Cardiac muscle cell (in vitro differentiated cells and primary cell): Measurements from ENCODE around the gene EPN3. TPM values are rescaled to one million over a fixed set of nuclear protein-coding genes. Genes with fewer than 3 reads are reported as not detected.

Source experiments
- DNase-seq, 2 donors: peaks; one replicate each; pipeline versions ENCODE4 v3.0.0 to v3.0.0-alpha.2; 2010 to 2017; ENCODE audit warnings: low read depth in 1 of 2, low spot score in 1 of 2
- H3K27ac ChIP-seq: fragments of 200-600 bp; sonication (generic); 2 replicates; pipeline ENCODE4 v1.5.1; 2016
- H3K27me3 ChIP-seq: fragments of 200-600 bp; sonication (generic); 2 replicates; pipeline ENCODE4 v1.6.0; 2016; ENCODE audit warnings: control low read depth
- H3K36me3 ChIP-seq: fragments of 200-600 bp; sonication (generic); 2 replicates; pipeline ENCODE4 v1.5.1; 2016; ENCODE audit warnings: control low read depth
- H3K4me1 ChIP-seq: fragments of 200-600 bp; sonication (generic); 2 replicates; pipeline ENCODE4 v1.8.1; 2017; ENCODE audit warnings: low read depth, mild to moderate bottlenecking, mixed run types
- H3K4me3 ChIP-seq: fragments of 200-600 bp; sonication (generic); 2 replicates; pipeline ENCODE4 v1.5.1; 2016; ENCODE audit warnings: mild to moderate bottlenecking
- H3K9me3 ChIP-seq: fragments of 200-600 bp; sonication (generic); 2 replicates; pipeline ENCODE4 v1.5.1; 2017; ENCODE audit warnings: low read depth, mild to moderate bottlenecking, control low read depth
- polyA plus RNA-seq: library from polyadenylated mRNA; unstranded; fragments of >200 nt; fragmentation: Nextera tagmentation; extraction: Ambion mirVana; gene quantifications from 2 replicates; pipeline ENCODE4 v1.2.1, GENCODE V29; 2016
- total RNA-seq: library from RNA; depleted of rRNA; stranded (reverse); fragments of >200 nt; gene quantifications from 2 replicates; pipeline ENCODE4 v1.2.3, GENCODE V29; 2016
- TF ChIP-seq, protein P1 (sequence below): IDR thresholded peaks from 2 replicates; pipeline ENCODE4 v1.5.1; 2012; ENCODE audit warnings: low read depth, mild to moderate bottlenecking, low read length

EPN3 gene
- total and polyA plus RNA-seq, 2 experiments from 2014 or later, result 1.9 to 3.1 TPM

DNA sequence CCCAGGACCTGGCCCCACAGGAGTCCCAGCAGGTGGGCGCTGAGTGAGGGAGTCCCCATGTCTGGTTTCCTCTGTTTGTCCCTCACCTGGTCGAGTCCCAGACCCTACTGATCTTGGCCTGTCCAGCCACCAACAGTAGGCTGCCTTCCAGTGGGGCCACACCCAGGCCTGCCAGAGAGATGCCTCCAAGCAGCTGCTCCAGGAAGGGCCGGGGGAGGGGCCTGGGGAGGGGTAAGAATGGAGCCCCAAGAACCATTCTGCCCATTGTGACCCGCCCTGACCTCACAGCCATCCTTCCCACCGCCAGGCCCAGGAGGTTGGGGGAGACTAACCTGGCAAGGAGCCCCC, 15.2 kb downstream of the EPN3 start:
- H3K9me3 ChIP-seq, result no peaks in the 10 kb centered on the region
- peaks cover 2% of the 10 kb centered on the region for H3K4me1 ChIP-seq
- H3K4me3 ChIP-seq, result peak overlapping the region; percentile 46
- H3K27me3 ChIP-seq, result no peaks in the 10 kb centered on the region
- H3K27ac ChIP-seq, result no peak overlapping the region
- TF ChIP-seq, protein P1, sequence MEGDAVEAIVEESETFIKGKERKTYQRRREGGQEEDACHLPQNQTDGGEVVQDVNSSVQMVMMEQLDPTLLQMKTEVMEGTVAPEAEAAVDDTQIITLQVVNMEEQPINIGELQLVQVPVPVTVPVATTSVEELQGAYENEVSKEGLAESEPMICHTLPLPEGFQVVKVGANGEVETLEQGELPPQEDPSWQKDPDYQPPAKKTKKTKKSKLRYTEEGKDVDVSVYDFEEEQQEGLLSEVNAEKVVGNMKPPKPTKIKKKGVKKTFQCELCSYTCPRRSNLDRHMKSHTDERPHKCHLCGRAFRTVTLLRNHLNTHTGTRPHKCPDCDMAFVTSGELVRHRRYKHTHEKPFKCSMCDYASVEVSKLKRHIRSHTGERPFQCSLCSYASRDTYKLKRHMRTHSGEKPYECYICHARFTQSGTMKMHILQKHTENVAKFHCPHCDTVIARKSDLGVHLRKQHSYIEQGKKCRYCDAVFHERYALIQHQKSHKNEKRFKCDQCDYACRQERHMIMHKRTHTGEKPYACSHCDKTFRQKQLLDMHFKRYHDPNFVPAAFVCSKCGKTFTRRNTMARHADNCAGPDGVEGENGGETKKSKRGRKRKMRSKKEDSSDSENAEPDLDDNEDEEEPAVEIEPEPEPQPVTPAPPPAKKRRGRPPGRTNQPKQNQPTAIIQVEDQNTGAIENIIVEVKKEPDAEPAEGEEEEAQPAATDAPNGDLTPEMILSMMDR, result no peak
- no peak for DNase-seq
- no peaks in the 10 kb centered on the region for H3K36me3 ChIP-seq

DNA sequence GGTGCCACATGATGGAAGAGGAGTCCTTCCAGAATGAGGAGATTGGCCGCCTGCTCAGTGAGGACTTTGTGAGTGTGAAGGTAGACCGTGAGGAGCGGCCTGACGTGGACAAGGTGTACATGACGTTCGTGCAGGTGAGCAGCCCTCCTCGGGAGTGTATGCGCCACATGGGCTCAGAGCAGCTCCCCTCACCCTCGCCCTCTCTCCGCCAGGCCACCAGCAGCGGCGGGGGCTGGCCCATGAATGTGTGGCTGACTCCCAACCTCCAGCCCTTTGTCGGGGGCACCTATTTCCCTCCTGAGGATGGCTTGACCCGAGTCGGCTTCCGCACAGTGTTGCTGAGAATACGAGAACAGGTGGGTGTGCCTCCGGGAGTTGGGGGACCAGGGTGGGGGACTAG, 16.3 kb downstream of the EPN3 start:
- TF ChIP-seq, protein P1, result no peak
- no peaks in the 10 kb centered on the region for H3K9me3 ChIP-seq
- H3K27ac ChIP-seq, result no peak overlapping the region
- no peaks in the 10 kb centered on the region for H3K4me1 ChIP-seq
- no peak overlapping the region for H3K4me3 ChIP-seq
- no peaks in the 10 kb centered on the region for H3K36me3 ChIP-seq
- no peak for DNase-seq
- no peaks in the 10 kb centered on the region for H3K27me3 ChIP-seq

DNA sequence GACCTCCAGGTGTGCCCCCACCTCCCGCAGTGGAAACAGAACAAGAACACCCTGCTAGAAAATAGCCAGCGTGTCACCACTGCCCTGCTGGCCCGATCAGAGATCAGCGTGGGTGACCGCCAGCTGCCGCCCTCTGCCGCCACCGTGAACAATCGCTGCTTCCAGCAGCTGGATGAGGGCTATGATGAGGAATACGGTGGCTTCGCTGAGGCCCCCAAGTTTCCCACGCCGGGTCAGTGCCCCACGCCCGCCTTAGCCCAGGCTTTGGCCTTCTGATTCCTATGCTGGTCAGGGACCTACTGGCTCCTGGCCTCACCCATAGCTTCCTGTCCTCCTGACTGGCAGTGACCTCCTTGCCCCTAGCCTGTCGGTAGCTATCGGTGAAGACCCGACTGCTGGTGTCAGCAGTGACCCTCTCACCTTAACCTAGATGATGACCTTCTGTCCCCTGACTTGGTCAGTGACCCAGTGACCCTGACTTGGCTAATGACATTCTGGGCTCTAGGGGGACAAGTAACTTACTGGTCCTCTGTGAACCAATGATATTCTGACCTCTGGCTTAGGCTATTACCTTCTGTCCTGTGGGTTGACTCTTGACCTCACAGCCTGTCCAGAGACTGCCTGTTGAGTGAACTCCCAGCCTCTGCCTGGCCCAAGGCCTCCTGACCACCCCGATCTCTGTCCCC, 16.9 kb downstream of the EPN3 start:
- TF ChIP-seq, protein P1, result no peak
- Histone ChIP-seq H3K27me3 (no peaks in the 10 kb centered on the region), H3K4me1 (no peaks in the 10 kb centered on the region), H3K9me3 (no peaks in the 10 kb centered on the region), H3K36me3 (no peaks in the 10 kb centered on the region), H3K27ac (no peak overlapping the region), H3K4me3 (no peak overlapping the region)
- DNase-seq, result no peak

DNA sequence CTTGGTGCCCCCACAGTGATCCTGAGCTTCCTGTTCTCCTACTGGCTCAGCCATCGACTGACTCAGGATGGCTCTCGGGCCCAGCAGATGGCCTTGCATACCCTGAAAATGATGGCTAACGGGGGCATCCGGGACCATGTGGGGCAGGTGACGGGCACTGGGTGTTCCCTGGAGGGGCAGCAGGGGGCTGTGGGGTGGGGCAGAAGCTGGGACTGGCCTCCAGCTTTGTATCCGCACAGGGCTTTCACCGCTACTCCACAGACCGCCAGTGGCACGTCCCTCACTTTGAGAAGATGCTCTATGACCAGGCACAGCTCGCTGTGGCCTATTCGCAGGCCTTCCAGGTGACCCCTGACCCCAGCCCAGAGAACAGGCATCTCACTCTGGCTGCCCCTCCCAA, 17.4 kb downstream of the EPN3 start:
- H3K4me3 ChIP-seq, result no peak overlapping the region
- H3K36me3 ChIP-seq, result no peaks in the 10 kb centered on the region
- H3K4me1 ChIP-seq, result no peaks in the 10 kb centered on the region
- H3K27ac ChIP-seq, result no peak overlapping the region
- no peaks in the 10 kb centered on the region for H3K27me3 ChIP-seq
- H3K9me3 ChIP-seq, result no peaks in the 10 kb centered on the region
- TF ChIP-seq, protein P1, result no peak
- no peak for DNase-seq

DNA sequence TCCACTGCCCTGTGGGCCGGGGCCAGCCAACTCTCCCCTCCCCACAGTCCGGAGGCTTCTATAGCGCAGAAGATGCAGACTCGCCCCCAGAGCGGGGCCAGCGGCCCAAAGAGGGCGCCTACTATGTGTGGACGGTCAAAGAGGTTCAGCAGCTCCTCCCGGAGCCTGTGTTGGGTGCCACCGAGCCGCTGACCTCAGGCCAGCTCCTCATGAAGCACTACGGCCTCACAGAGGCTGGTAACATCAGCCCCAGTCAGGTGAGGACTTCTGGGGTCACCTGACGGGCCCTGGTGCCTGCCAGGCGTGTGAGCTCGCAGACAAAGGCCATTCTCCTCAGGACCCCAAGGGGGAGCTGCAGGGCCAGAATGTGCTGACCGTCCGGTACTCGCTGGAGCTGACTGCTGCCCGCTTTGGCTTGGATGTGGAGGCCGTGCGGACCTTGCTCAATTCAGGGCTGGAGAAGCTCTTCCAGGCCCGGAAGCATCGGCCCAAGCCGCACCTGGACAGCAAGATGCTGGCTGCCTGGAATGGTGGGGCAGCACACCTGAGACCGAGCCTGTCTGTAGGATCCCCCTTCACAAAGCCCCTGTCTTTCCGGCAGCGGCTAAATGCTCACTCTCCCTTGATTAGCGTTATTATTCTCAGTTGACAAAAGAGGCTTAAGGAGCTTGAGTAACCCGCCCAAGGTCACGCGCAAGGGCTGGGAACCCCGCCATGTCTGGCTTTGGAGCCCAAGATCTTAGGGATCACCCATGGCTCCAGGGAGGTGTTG, 18.3 kb downstream of the EPN3 start:
- H3K4me1 ChIP-seq, result no peaks in the 10 kb centered on the region
- H3K9me3 ChIP-seq, result no peaks in the 10 kb centered on the region
- H3K36me3 ChIP-seq, result no peaks in the 10 kb centered on the region
- H3K27ac ChIP-seq, result no peak overlapping the region
- TF ChIP-seq, protein P1, result peak; percentile 91
- DNase-seq, result peak; percentile 93 to 94
- H3K4me3 ChIP-seq, result no peak overlapping the region
- H3K27me3 ChIP-seq, result no peaks in the 10 kb centered on the region
